ENCODE results near the gene TMEM238. TPM values are rescaled to one million over a fixed set of nuclear protein-coding genes. Genes with fewer than 3 reads are reported as not detected.
A peak's percentile ranks its signal among the peaks of the same experiment; 100 is the strongest.

TMEM238 gene
- total RNA-seq, 1 donor from 2014 or later: 0.70 TPM

DNA sequence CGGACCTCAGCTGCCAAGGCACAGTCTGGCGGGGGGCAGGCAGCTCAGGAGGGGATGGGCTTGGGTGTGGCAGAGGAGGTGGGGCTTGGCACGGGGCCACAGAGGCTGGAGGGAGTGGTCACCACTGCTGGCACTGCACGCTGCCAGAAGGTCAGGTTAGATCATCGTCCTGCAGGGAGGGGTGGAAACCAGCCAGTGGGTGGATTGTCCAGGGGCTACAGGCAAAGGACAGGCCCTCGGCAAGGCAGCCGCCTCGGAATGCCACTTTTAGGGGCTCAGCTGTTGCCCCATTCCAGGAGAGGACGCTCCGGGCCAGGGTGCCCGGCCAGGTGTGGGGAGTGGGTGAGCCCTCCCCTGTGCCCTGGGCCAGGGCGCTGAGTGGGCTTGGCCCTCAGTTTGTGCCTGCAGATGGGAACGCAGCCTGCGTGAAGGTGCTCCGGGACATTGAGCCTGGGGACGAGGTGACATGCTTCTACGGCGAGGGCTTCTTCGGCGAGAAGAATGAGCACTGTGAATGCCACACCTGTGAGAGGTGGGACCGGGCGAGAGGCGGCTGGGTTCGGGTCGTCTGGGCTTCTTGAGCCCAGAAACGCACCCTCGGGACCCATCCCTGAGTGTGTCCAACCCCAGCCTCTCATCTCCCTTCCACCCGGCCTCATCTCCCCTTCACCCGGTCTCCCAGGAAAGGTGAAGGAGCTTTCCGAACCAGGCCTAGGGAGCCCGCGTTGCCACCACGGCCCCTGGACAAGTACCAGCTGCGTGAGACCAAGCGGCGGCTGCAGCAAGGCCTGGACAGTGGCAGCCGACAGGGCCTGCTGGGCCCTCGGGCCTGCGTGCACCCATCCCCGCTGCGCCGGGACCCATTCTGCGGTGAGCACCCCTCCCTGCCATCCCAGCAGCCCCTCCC lies 38.0 kb downstream of the TMEM238 start:
- no peaks in the 10 kb centered on the region for H3K9me3 Mint-ChIP-seq (ENCODE audit: unreplicated experiment)
- DNase-seq (ENCODE audit: extremely low spot score, unreplicated experiment): no peak
- peaks cover 31% of the 10 kb centered on the region for H3K4me1 Mint-ChIP-seq (ENCODE audit: unreplicated experiment)
- peaks cover under 1% of the 10 kb centered on the region for H3K27me3 Mint-ChIP-seq (ENCODE audit: unreplicated experiment)
- H3K4me3 Mint-ChIP-seq (ENCODE audit: unreplicated experiment): no peak overlapping the region
- TF ChIP-seq, protein P1, sequence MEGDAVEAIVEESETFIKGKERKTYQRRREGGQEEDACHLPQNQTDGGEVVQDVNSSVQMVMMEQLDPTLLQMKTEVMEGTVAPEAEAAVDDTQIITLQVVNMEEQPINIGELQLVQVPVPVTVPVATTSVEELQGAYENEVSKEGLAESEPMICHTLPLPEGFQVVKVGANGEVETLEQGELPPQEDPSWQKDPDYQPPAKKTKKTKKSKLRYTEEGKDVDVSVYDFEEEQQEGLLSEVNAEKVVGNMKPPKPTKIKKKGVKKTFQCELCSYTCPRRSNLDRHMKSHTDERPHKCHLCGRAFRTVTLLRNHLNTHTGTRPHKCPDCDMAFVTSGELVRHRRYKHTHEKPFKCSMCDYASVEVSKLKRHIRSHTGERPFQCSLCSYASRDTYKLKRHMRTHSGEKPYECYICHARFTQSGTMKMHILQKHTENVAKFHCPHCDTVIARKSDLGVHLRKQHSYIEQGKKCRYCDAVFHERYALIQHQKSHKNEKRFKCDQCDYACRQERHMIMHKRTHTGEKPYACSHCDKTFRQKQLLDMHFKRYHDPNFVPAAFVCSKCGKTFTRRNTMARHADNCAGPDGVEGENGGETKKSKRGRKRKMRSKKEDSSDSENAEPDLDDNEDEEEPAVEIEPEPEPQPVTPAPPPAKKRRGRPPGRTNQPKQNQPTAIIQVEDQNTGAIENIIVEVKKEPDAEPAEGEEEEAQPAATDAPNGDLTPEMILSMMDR (IDR thresholded peaks at IDR 0.05): no peak
- H3K36me3 Mint-ChIP-seq (ENCODE audit: unreplicated experiment): peaks cover 8% of the 10 kb centered on the region
- peak overlapping the region; percentile 41 for H3K27ac Mint-ChIP-seq (ENCODE audit: unreplicated experiment)

DNA sequence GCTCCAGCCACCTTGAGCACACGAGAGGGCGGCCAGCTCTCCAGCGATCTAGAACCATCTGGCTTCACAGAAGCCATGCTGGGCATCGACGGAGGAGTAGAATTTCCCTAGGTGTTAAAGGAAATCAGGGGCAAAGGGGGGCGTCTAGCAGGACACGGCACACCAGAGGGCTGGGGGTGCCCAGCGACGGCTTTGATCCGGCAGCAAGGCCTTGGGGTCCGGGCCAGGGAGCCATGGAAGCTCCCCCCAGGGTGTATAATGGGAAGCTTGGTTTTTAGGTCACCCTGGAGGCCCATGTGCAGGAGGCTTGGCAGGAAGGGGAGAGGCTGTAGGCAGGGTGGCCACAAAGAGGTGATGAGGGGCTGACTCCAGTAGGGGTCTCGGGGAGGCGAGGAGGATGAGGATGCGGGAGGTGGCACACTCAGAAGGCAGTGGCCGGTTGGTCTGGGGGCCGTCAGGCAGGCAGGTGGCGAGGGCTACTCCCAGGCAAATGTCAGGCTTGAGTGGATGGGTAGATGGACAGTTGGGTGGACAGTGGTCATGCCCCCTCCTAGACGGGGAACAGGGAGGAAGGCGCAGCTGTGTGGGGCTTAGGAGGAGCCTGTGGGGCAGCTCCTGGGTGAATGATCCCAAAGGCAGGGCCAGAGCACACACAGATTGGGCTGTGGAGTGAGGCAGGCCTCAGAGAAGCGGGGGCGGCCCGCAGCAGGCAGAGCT lies 38.8 kb downstream of the TMEM238 start:
- TF ChIP-seq, protein P1 (IDR thresholded peaks at IDR 0.05): no peak
- peak overlapping the region; percentile 64 for H3K27ac Mint-ChIP-seq (ENCODE audit: unreplicated experiment)
- no peaks in the 10 kb centered on the region for H3K9me3 Mint-ChIP-seq (ENCODE audit: unreplicated experiment)
- H3K36me3 Mint-ChIP-seq (ENCODE audit: unreplicated experiment): peaks cover 8% of the 10 kb centered on the region
- no peak for DNase-seq (ENCODE audit: extremely low spot score, unreplicated experiment)
- peaks cover 39% of the 10 kb centered on the region for H3K4me1 Mint-ChIP-seq (ENCODE audit: unreplicated experiment)
- no peaks in the 10 kb centered on the region for H3K27me3 Mint-ChIP-seq (ENCODE audit: unreplicated experiment)
- no peak overlapping the region for H3K4me3 Mint-ChIP-seq (ENCODE audit: unreplicated experiment)

DNA sequence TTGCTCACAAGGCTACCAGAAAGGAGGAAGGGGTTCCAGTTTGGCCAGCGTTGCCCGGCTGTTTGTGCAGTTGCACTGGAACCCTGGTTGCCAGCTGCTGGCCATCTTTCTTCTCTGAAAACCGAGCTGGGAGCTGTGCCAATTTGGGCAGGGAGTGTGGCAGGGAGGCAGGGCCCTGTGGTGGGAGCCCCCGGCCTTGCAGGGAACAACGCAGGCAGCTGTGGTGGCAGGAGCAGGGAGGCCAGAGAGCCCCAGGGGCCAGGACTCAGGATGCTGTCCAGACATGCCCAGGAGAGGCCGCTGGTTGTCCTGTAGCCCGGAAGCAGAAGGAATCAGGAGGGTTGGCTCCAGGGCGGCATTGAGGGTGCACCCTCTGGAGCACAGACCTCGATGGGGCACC lies 39.6 kb downstream of the TMEM238 start:
- H3K27me3 Mint-ChIP-seq (ENCODE audit: unreplicated experiment): no peaks in the 10 kb centered on the region
- no peaks in the 10 kb centered on the region for H3K9me3 Mint-ChIP-seq (ENCODE audit: unreplicated experiment)
- H3K4me1 Mint-ChIP-seq (ENCODE audit: unreplicated experiment): peaks cover 42% of the 10 kb centered on the region
- H3K27ac Mint-ChIP-seq (ENCODE audit: unreplicated experiment): peak overlapping the region; percentile 64
- DNase-seq (ENCODE audit: extremely low spot score, unreplicated experiment): no peak
- peaks cover 8% of the 10 kb centered on the region for H3K36me3 Mint-ChIP-seq (ENCODE audit: unreplicated experiment)
- no peak overlapping the region for H3K4me3 Mint-ChIP-seq (ENCODE audit: unreplicated experiment)
- TF ChIP-seq, protein P1 (IDR thresholded peaks at IDR 0.05): no peak

DNA sequence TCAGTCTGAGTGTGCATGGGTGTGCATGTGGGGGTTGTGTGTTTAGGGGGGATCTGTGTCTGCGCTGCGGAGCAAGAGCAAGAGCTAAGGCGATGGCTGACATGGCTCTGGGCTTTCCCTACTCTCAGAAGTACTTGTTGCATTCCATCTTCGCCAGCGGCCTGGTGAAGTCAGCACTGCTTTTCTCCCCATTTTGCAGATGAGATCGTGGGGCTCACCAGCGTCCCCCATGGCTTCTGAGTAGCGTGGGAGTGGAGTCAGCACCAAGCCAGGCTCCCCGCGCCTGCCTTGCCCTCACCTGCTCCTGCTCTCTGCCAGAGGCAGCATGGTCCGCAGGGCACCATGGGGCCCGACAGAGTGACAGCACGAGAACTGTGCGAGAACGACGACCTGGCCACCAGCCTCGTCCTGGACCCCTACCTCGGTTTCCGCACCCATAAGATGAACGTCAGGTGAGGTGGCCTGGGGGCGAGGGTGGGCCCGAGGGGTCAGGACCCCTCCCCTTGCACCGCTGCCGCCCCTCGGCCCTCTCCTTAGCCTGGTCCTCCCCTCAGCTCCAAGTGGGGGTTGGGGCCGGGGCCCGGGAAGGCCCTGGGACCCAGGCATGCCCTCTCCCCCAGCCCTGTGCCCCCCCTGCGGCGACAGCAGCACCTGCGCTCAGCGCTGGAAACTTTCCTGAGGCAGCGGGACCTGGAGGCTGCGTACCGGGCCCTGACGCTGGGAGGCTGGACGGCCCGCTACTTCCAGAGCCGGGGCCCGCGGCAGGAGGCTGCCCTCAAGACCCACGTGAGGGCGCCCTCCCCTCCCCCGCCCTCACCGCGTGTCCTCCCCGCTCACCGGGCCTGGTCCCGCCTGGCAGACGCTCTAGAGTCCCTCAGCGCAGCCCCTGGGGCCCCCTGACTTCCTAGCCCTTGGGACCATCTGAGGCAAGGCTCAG lies 42.2 kb downstream of the TMEM238 start:
- Mint-ChIP-seq H3K36me3 (ENCODE audit: unreplicated experiment) (peaks cover 8% of the 10 kb centered on the region), H3K27ac (ENCODE audit: unreplicated experiment) (peak overlapping the region; percentile 31), H3K4me3 (ENCODE audit: unreplicated experiment) (peak overlapping the region; percentile 62), H3K9me3 (ENCODE audit: unreplicated experiment) (no peaks in the 10 kb centered on the region), H3K27me3 (ENCODE audit: unreplicated experiment) (no peaks in the 10 kb centered on the region), H3K4me1 (ENCODE audit: unreplicated experiment) (peaks cover 39% of the 10 kb centered on the region)
- DNase-seq (ENCODE audit: extremely low spot score, unreplicated experiment): no peak
- TF ChIP-seq, protein P1 (IDR thresholded peaks at IDR 0.05): no peak
